Naive thymus-derived CD4-positive, alpha-beta T cell (primary cell): Measurements from ENCODE around the gene TUB. TPM values are rescaled to one million over a fixed set of nuclear protein-coding genes. Genes with fewer than 3 reads are reported as not detected.

Experiments
- ATAC-seq: fragments of 150-1000 bp; cut with Tn5 transposase; 2 replicates; pipeline ENCODE4 v1.10.0; 2021; ENCODE audit warnings: mild to moderate bottlenecking, moderate library complexity
- CTCF ChIA-PET: fragments of 350-600 bp; sonication (Branson Sonifier 250); formaldehyde crosslinking; loops from one replicate; lab custom pipeline; 2021; ENCODE audit warnings: antibody characterized with exemption; lab: Charles Lee
- POLR2A ChIA-PET: fragments of 350-600 bp; sonication (Branson Sonifier 250); formaldehyde crosslinking; loops from one replicate; lab custom pipeline; 2021; ENCODE audit warnings: antibody characterized with exemption, inconsistent platforms; lab: Charles Lee
- DNase-seq, 9 donors: peaks; one replicate each; pipeline versions ENCODE4 v3.0.0 to v3.0.0-alpha.2; 2020 to 2022; ENCODE audit warnings: mixed read lengths in 1 of 9
- H3K27ac ChIP-seq: one replicate; pipeline ENCODE4 v1.7.0; 2013; ENCODE audit warnings: mild to moderate bottlenecking, low read depth, low read length, moderate library complexity
- H3K27me3 ChIP-seq, 2 donors: one replicate each; pipeline ENCODE4 v1.7.0; 2013; ENCODE audit warnings: low read length in 2 of 2, mild to moderate bottlenecking in 2 of 2, moderate library complexity in 2 of 2; ENCODE audit not compliant: control insufficient read depth in 2 of 2, insufficient read depth in 2 of 2
- H3K36me3 ChIP-seq, 3 experiments: 1 replicate in 2 of 3; 2 replicates in 1 of 3; pipeline ENCODE4 v1.7.0; 2013; ENCODE audit warnings: low read length in 3 of 3, mild to moderate bottlenecking in 3 of 3, moderate library complexity in 1 of 3; ENCODE audit not compliant: insufficient read depth in 3 of 3, control insufficient read depth in 2 of 3
- H3K4me1 ChIP-seq, 2 donors: one replicate each; pipeline ENCODE4 v1.7.0; 2013; ENCODE audit warnings: low read length in 2 of 2, mild to moderate bottlenecking in 2 of 2, moderate library complexity in 1 of 2; ENCODE audit not compliant: control insufficient read depth in 2 of 2, insufficient read depth in 2 of 2
- H3K4me3 ChIP-seq: 2 replicates; pipeline ENCODE4 v1.7.0; 2013; ENCODE audit warnings: mild to moderate bottlenecking, low read length
- H3K9me3 ChIP-seq, 3 experiments: 1 replicate in 2 of 3; 2 replicates in 1 of 3; pipeline ENCODE4 v1.7.0; 2013; ENCODE audit warnings: low read length in 3 of 3; ENCODE audit not compliant: control insufficient read depth in 2 of 3
- H3K27ac Mint-ChIP-seq, 9 donors: one replicate each; pipeline ENCODE4 v1.8.0; 2020 to 2022; ENCODE audit warnings: mixed read lengths in 9 of 9, mild to moderate bottlenecking in 8 of 9, moderate library complexity in 5 of 9, inconsistent platforms in 2 of 9
- H3K27me3 Mint-ChIP-seq, 5 donors: one replicate each; pipeline ENCODE4 v1.8.0; 2021 to 2022; ENCODE audit warnings: mixed read lengths in 5 of 5, mild to moderate bottlenecking in 1 of 5
- H3K36me3 Mint-ChIP-seq, 5 donors: one replicate each; pipeline ENCODE4 v1.8.0; 2020 to 2022; ENCODE audit warnings: mixed read lengths in 5 of 5, mild to moderate bottlenecking in 3 of 5, inconsistent platforms in 1 of 5
- H3K4me1 Mint-ChIP-seq, 7 donors: one replicate each; pipeline ENCODE4 v1.8.0; 2020 to 2022; ENCODE audit warnings: mixed read lengths in 7 of 7, mild to moderate bottlenecking in 3 of 7, inconsistent platforms in 1 of 7
- H3K4me3 Mint-ChIP-seq, 10 donors: one replicate each; pipeline ENCODE4 v1.8.0; 2020 to 2022; ENCODE audit warnings: mild to moderate bottlenecking in 10 of 10, mixed read lengths in 10 of 10, moderate library complexity in 6 of 10, inconsistent platforms in 2 of 10
- H3K9me3 Mint-ChIP-seq, 11 donors: one replicate each; pipeline ENCODE4 v1.8.0; 2020 to 2022; ENCODE audit warnings: mixed read lengths in 11 of 11, mild to moderate bottlenecking in 4 of 11, inconsistent platforms in 1 of 11, moderate library complexity in 1 of 11
- intact Hi-C, 2 donors: fragments of 100-400 bp; cut with micrococcal nuclease; formaldehyde crosslinking; loops; one replicate each; pipeline ENCODE4 v1.15.1; 2023
- polyA plus RNA-seq, 2 donors: library from polyadenylated mRNA; unstranded; fragments of 300-500 nt; fragmentation: Illumina TruSeq; gene quantifications; one replicate each; pipeline ENCODE4 v1.2.3, GENCODE V29; 2021
- total RNA-seq, 6 experiments: library from RNA in 5 of 6; stranded (reverse) in 5 of 6; gene quantifications; 1 replicate in 5 of 6; 2 replicates in 1 of 6; pipeline ENCODE4 v1.2.3 and lab custom pipeline; 2021 to 2026

Gene TUB
- total and polyA plus RNA-seq, 7 experiments from 2014 or later: 0.05 to 0.12 (median 0.06) TPM; not detected in 3

DNA sequence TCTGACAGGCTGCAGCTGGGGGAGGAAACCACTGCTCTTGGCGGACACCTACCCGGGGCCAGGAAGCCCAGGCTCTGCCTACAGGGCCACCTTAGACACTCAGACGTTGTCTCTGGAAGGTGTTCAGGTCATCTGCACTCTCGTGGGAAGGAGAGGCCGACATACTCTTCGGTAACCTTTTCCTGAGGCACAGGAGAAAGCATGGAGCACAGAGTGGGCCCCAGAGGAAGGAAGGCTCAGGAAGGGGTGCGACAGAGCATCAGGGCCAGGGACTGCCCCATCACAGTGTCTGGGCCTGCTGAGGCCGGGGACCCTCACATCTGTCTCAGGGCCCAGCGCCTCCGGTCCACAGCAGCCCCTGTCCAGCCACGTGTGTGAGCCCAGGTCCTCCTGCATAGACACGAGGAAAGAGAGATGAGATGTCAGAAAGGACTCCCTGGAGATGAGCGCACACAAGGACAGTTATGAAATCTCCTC, 18.2 kb upstream of the TUB start:
- no peak overlapping the region for H3K27ac ChIP-seq
- no peak overlapping the region for H3K4me3 ChIP-seq
- peaks cover 0 to 16% (median 3%) of the 10 kb centered on the region in 5 donors for H3K27me3 Mint-ChIP-seq
- intact Hi-C loops: no loop called here
- H3K36me3 ChIP-seq: no peaks in the 10 kb centered on the region
- H3K27me3 ChIP-seq: no peaks in the 10 kb centered on the region
- ATAC-seq: no peak
- ChIA-PET POLR2A (no interaction called here), CTCF (no interaction called here)
- no peaks in the 10 kb centered on the region for H3K9me3 Mint-ChIP-seq
- H3K27ac Mint-ChIP-seq: no peak overlapping the region
- H3K4me1 Mint-ChIP-seq: peaks cover 0 to 5% (median 0%) of the 10 kb centered on the region in 7 donors
- no peak overlapping the region for H3K4me3 Mint-ChIP-seq
- H3K36me3 Mint-ChIP-seq: no peaks in the 10 kb centered on the region
- H3K9me3 ChIP-seq: no peaks in the 10 kb centered on the region
- no peaks in the 10 kb centered on the region for H3K4me1 ChIP-seq
- DNase-seq: no peak

DNA sequence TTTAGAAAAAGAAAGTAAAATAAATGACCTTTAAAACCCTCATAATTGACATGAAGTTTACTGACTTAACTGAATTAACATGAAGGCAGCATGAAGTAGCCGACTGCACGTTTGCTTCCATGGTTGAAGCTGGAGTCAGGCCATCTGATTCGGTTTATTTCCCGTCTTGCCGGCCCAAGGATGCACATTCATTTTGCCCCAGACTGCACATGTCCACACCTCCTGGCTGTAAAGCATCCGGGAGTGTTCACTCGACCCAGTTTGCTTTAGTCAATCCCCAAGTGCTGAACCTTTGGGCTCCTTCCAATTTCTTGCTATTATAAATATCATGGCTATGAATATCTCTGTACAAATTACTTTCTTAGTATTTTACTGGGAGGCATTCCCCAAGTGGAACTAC, 17.7 kb upstream of the TUB start:
- Mint-ChIP-seq H3K27ac (no peak overlapping the region), H3K9me3 (no peaks in the 10 kb centered on the region), H3K36me3 (no peaks in the 10 kb centered on the region), H3K4me3 (no peak overlapping the region), H3K27me3 (peaks cover 2 to 18% (median 5%) of the 10 kb centered on the region in 5 donors), H3K4me1 (peaks cover 0 to 3% (median 0%) of the 10 kb centered on the region in 7 donors)
- ATAC-seq (no peak), DNase-seq (no peak)
- ChIA-PET POLR2A (no interaction called here), CTCF (no interaction called here)
- no peaks in the 10 kb centered on the region for H3K9me3 ChIP-seq
- no peaks in the 10 kb centered on the region for H3K4me1 ChIP-seq
- no peaks in the 10 kb centered on the region for H3K36me3 ChIP-seq
- intact Hi-C loops: no loop called here
- H3K27ac ChIP-seq: no peak overlapping the region
- H3K4me3 ChIP-seq: no peak overlapping the region
- H3K27me3 ChIP-seq: no peaks in the 10 kb centered on the region

DNA sequence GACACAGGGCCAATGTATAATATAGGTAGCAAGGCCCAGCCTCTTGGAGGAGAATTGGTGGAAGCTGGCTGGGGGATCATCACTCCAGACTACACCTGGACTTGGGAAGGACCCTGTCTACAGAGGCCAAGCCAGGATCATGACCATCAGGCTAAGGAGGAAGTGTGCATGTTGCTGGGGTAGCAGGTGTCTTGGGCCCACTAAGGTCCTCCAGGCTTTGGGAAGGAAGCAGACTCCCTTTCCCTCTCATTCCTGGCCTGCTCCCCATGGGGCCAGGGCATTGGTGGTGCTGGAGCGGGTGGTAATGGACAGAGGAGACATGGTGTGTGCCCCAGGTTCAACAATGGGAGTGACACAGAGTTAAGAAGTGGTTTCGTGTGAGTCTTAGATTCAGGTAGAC, 16.0 kb upstream of the TUB start:
- intact Hi-C loops: no loop called here
- Histone ChIP-seq H3K9me3 (no peaks in the 10 kb centered on the region), H3K27ac (no peak overlapping the region), H3K36me3 (no peaks in the 10 kb centered on the region), H3K27me3 (no peaks in the 10 kb centered on the region), H3K4me1 (no peaks in the 10 kb centered on the region), H3K4me3 (no peak overlapping the region)
- DNase-seq (no peak), ATAC-seq (no peak)
- CTCF ChIA-PET: no interaction called here
- H3K4me3 Mint-ChIP-seq: no peak overlapping the region
- peaks cover 8 to 22% (median 12%) of the 10 kb centered on the region in 5 donors for H3K27me3 Mint-ChIP-seq
- peaks cover 0 to 2% (median 0%) of the 10 kb centered on the region in 7 donors for H3K4me1 Mint-ChIP-seq
- H3K9me3 Mint-ChIP-seq: no peaks in the 10 kb centered on the region
- H3K27ac Mint-ChIP-seq: no peak overlapping the region
- POLR2A ChIA-PET: no interaction called here
- peaks cover 0 to 1% (median 0%) of the 10 kb centered on the region in 5 donors for H3K36me3 Mint-ChIP-seq

- Histone ChIP-seq H3K36me3 (no peaks in the 10 kb centered on the region), H3K4me3 (no peak overlapping the region), H3K27ac (no peak overlapping the region), H3K4me1 (no peaks in the 10 kb centered on the region), H3K9me3 (no peaks in the 10 kb centered on the region), H3K27me3 (no peaks in the 10 kb centered on the region)
- CTCF ChIA-PET: interaction anchor here (1.4 kb wide), 1 partner anchor 23 kb away, joined by 3 read pairs; no protein-coding TSS in a partner anchor
- POLR2A ChIA-PET: no interaction called here
- Mint-ChIP-seq H3K4me1 (peaks cover 0 to 2% (median 0%) of the 10 kb centered on the region in 7 donors), H3K9me3 (no peaks in the 10 kb centered on the region), H3K4me3 (no peak overlapping the region), H3K27me3 (peaks cover 13 to 23% (median 16%) of the 10 kb centered on the region in 5 donors), H3K36me3 (peaks cover 0 to 1% (median 0%) of the 10 kb centered on the region in 5 donors), H3K27ac (no peak overlapping the region)
- intact Hi-C loops: no loop called here
- ATAC-seq (peak; percentile 8), DNase-seq (no peak)
Observed at GRCh38 chr11:8066036-8066910, 14.7 kb upstream of the TUB start.

DNA sequence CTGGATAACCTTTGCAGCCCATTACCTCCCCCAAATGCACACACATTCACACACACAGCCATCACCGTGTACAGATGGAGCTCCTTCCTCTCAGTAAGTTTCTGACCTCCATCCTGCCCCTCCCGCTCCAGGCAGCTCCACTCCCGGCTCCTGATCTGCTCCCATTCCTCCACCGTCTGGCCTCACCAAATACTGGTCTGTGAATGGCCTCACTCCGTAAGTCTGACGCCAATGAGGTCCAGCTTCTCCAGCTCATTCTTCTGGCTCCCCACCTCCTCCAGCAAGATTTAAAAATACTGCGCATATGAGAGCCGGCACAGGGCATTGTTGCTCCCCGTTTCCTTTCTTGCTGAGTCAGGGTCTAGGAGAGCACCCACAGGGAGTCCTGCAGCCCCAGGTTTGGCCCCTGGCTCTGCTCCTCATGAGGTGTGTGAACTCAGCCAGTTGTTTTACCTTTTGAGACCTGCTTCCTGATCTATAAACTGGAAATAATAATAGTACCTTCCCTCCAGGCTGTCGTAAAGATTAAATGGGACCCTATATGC, 14.0 kb upstream of the TUB start:
- Histone ChIP-seq H3K27me3 (no peaks in the 10 kb centered on the region), H3K4me3 (no peak overlapping the region), H3K9me3 (no peaks in the 10 kb centered on the region), H3K27ac (no peak overlapping the region), H3K36me3 (no peaks in the 10 kb centered on the region), H3K4me1 (no peaks in the 10 kb centered on the region)
- Mint-ChIP-seq H3K36me3 (peaks cover 0 to 1% (median 0%) of the 10 kb centered on the region in 5 donors), H3K4me3 (no peak overlapping the region), H3K9me3 (no peaks in the 10 kb centered on the region), H3K4me1 (peaks cover 0 to 2% (median 0%) of the 10 kb centered on the region in 7 donors), H3K27me3 (peaks cover 18 to 29% (median 20%) of the 10 kb centered on the region in 5 donors), H3K27ac (no peak overlapping the region)
- ATAC-seq (no peak), DNase-seq (no peak)
- CTCF ChIA-PET: interaction anchor here (1.4 kb wide), 1 partner anchor 22 kb away, joined by 3 read pairs; no protein-coding TSS in a partner anchor
- POLR2A ChIA-PET: no interaction called here
- intact Hi-C loops: no loop called here

- Mint-ChIP-seq H3K27ac (no peak overlapping the region), H3K4me1 (peaks cover 0 to 2% (median 0%) of the 10 kb centered on the region in 7 donors), H3K4me3 (no peak overlapping the region), H3K27me3 (peaks cover 18 to 29% (median 20%) of the 10 kb centered on the region in 5 donors), H3K9me3 (no peaks in the 10 kb centered on the region), H3K36me3 (peaks cover 0 to 1% (median 0%) of the 10 kb centered on the region in 5 donors)
- DNase-seq (no peak), ATAC-seq (no peak)
- H3K27ac ChIP-seq: no peak overlapping the region
- H3K9me3 ChIP-seq: no peaks in the 10 kb centered on the region
- intact Hi-C loops: no loop called here
- H3K4me3 ChIP-seq: no peak overlapping the region
- no peaks in the 10 kb centered on the region for H3K36me3 ChIP-seq
- CTCF ChIA-PET: interaction anchor here (1.4 kb wide), 1 partner anchor 21 kb away, joined by 3 read pairs; no protein-coding TSS in a partner anchor
- H3K27me3 ChIP-seq: no peaks in the 10 kb centered on the region
- no peaks in the 10 kb centered on the region for H3K4me1 ChIP-seq
- POLR2A ChIA-PET: no interaction called here
Observed at GRCh38 chr11:8067567-8067928, 13.5 kb upstream of the TUB start.
